Measurements from ENCODE around the gene ABI2.

ABI2 gene

GRCh38 chr2:203431391-203432185, 103.4 kb downstream of the ABI2 start:
- no peak for DNase-seq

DNA sequence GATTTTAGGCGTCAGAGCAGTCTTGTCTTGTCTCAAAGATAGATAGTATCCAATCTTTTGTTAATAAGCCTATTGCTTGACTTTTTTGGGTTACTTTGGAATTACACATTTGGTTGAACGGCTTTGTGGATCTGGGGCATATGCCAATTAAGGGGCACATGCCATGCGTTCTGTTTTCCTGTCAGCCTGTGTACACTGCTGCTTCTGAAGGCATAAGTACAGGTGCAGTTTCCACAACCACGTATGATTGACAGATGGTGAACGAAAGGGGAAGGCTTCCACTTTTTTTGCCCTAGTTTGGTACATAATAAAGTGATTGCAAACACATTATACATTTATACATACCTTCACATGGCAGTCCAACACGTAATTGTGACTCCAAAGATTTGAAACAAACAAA, 104.6 kb downstream of the ABI2 start:
- DNase-seq: no peak

DNA sequence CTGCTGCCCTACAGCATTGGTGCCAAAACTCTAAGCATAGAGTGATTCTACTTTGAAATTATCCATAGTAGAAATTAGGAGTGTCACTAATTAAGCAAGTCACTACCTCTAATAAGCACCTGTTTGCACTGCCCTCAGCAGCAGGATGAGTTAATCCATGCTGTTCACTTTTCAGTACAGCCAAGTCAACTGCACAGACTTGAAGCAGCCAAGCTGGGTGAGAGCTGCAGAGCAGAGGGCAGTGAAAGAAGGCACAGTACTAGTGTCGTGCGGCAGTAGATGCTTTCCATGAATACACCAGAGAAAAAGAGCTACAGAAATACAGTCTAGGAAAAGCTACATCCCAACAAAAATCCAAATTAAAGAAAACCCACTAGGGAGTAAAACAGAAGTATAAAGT, 108.3 kb downstream of the ABI2 start:
- DNase-seq: no peak

DNA sequence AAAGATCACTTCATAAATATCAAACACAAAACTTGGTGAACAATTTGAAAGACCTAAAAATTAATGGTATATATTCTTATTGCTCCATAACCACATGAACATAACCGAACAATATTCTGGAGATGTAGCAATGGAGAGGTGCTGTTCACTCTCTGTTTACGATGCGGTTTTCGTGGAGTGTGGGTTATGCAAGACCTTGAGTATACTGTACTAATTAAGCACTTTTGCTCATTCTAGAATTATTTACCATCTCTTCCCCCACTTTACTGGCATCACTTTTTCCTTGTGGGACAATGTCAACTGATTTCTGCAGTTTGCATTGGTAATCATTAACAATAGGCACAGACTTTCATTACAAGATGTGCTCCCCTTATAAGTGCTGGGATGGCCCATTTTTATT, 109.3 kb downstream of the ABI2 start:
- DNase-seq: no peak

DNA sequence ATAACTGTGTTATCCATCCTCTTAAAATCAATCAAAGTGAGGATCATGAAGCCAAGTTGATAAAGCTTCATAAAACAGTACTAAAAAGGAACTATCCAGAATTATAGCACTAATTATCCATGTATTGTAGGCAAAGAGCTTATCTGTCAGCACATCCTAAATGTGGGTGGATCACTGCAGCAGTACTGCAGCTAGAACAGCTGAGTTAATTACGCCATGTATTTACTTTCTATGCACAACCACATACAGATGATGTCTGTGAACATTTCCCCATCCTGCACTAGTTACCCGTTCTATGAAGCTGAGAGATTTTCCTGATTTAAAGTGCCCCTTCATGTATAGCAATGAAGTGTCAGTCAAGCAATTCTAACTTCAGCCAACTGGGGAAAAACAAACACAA, 110.3 kb downstream of the ABI2 start:
- DNase-seq: no peak

DNA sequence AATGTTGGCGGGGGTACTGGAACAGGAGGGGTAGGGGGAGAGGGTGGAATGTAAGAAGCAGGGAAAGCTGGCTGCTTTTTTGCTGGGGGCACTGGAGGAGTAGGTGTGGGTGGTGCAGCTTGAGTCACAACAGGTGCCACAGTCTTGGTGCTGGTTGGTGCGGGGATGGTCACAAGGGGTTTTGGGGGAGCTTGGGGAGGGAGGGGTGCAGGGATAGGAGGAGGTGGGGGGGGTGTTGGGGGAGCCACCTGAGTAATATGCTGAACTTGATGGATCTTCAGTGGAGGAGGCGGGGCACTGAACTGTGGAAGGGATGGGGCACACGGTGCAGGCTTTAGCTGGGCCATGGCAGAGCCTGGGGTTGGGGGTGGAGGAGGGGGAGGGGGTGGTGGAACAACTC, 112.5 kb downstream of the ABI2 start:
- no peak for DNase-seq

GRCh38 chr2:203441463-203441862, 113.3 kb downstream of the ABI2 start:
- DNase-seq: no peak

DNA sequence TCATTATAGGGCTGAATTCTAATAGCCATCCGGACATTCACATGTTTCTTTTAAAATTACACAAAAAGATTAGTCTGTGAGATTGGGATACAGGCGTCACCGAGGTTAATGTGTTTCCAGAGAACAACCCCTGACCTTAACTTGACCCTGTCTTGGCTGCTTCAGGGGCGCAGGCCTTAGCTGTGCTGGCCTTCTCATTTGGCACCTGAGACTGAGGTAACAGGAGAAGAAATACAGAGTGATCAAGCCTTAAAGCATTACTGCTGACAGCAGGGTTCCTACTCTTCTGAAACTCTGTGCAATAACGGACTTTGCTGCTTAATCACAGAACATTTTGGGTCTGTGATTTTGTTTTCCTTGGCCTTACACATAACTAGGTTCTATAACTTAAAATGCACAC, 114.3 kb downstream of the ABI2 start:
- DNase-seq: no peak

GRCh38 chr2:203444738-203445137, 116.5 kb downstream of the ABI2 start:
- no peak for DNase-seq

GRCh38 chr2:203446071-203446481, 117.9 kb downstream of the ABI2 start:
- DNase-seq: no peak

- DNase-seq: no peak
Measured at GRCh38 chr2:203446780-203447179, 118.6 kb downstream of the ABI2 start.

GRCh38 chr2:203450561-203450960, 122.4 kb downstream of the ABI2 start:
- no peak for DNase-seq

DNA sequence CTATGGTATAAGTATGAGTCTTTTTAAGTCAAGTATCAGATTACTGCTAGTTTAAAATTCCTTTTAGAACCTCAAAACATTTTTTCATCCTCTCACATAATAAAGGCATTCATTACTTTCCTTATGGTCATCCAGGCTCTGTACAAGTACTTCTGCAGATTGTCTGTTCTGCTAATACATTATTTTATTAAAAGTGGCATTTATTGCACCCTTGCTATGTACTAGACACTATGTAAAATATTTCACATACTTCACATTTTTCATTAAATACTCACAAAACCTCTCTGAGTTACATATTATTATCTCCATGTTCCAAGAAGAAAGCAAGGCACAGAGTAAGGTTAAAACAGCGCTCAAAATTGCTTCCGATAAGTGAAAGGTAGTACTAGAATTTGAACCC, 122.8 kb downstream of the ABI2 start:
- DNase-seq: no peak

- no peak for DNase-seq
Measured at GRCh38 chr2:203451689-203452088, 123.5 kb downstream of the ABI2 start.

DNA sequence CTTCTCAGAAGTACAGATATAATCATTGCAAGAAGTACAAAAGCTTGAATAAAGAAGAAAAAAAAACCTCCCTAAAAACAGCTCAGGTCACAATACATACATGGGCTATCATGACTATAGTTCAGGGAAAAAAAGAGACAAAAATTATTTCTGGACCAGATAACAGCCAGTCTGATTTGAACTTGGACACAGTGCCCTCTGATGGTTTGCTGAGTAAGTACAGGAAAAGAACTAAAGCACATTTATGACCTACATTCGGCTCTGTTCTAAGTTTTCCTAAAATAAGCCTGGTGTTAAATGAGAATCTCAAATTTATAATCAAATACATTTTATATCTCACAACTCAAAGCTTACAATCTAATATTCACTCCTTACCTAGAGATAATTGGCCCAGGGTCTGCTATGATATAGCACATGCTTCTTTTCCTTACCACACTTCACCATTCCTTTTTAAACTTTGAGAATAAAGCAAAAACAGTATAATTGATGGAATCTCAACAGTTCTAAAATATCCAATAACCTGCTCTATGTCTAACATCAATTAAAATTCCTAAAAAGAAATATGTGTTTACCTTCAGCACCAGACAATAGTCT, 125.8 kb downstream of the ABI2 start:
- DNase-seq: no peak

GRCh38 chr2:203455209-203455608, 127.0 kb downstream of the ABI2 start:
- no peak for DNase-seq

GRCh38 chr2:203461746-203462145, 133.6 kb downstream of the ABI2 start:
- DNase-seq: no peak

- DNase-seq: no peak
Measured at GRCh38 chr2:203462308-203462707, 134.1 kb downstream of the ABI2 start.

- no peak for DNase-seq
Measured at GRCh38 chr2:203463266-203463678, 135.1 kb downstream of the ABI2 start.

GRCh38 chr2:203469546-203469945, 141.4 kb downstream of the ABI2 start:
- DNase-seq: no peak

DNA sequence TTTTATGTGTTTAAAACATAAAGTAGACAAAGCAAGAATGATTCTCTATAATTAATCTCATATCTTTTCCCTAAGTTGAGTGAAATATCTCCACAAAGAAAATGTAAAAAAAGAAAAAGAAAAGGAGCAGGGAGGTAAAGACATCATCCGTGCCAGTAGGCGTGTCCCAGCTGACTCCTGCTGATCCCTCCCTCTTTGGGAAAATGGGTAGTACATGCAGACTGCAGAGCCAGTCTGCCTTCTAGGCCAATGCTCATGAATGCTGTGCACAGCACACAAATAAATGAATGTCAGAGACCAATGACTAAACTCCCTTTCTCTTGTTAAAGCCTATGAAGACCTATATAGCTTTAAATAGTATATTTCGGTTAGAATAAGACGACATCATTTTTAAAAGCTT, 142.2 kb downstream of the ABI2 start:
- no peak for DNase-seq

DNA sequence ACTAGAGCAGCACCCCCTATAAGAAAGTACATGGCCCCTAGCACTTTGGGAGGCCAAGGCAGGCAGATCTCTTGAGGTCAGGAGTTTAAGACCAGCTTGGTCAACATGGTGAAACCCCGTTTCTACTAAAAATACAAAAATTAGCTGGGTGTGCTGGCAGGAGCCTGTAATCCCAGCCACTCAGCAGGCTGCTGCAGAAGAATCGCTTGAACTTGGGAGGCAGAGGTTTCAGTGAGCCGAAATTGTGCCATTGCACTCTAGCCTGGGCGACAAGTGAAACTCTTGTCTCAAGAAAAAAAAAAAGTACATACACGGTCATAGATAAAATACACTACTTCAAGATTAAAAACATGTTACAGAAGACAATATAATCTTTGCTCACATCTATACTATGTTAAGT, 143.1 kb downstream of the ABI2 start:
- DNase-seq: no peak

DNA sequence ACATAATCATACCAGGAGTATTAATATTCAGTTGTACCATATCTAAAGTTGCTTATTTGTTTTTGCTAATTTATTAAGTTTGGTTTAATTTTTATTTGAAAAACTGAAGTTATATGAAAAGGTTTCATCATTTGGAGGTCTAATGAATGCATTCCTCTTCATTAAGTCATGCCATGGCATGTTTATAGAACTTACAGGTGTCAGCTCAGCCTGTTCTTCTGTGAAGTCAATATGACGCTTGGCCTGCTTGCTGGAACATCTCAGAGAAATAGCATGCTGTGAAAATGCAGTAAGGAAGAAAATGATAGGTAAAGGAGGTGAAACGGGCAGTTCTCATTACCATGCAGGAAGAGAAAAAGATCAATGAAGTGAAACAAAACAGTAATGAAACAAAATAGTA, 148.7 kb downstream of the ABI2 start:
- DNase-seq: no peak

GRCh38 chr2:203480623-203481022, 152.4 kb downstream of the ABI2 start:
- no peak for DNase-seq

Data from activated CD4-positive, CD25-positive, alpha-beta regulatory T cell (primary cell).